HepG2 (cell line): Measurements from ENCODE around the gene RECQL5. TPM values are rescaled to one million over a fixed set of nuclear protein-coding genes. Genes with fewer than 3 reads are reported as not detected.

ENCODE experiments used
- ATAC-seq: fragments of 200-7000 bp; cut with Tn5 transposase; 3 replicates; pipeline ENCODE4 v1.9.1; 2020; ENCODE audit warnings: mild to moderate bottlenecking, moderate library complexity
- BruUV-seq: library from RNA; stranded (reverse); fragments of 400-500 nt; replicated peaks from 2 replicates; lab custom pipeline; 2021; lab: Mats Ljungman, UMichigan
- CTCF ChIA-PET: fragments of 300-600 bp; formaldehyde crosslinking; extraction: SDS; loops from one replicate; lab custom pipeline; 2021; ENCODE audit warnings: low total read pairs, inconsistent platforms, low intra/inter-chr PET ratio; lab: Yijun Ruan, JAX
- POLR2A ChIA-PET: fragments of 350-600 bp; sonication (Branson Sonifier 250); formaldehyde crosslinking; loops from one replicate; lab custom pipeline; 2020; ENCODE audit warnings: antibody characterized with exemption, inconsistent platforms; lab: Yijun Ruan, JAX
- DNase-seq: peaks from one replicate; pipeline ENCODE4 v3.0.0-alpha.2; 2015; ENCODE audit warnings: low spot score
- FAIRE-seq: peaks from 3 replicates; lab custom pipeline; 2011; peaks lifted over from hg19 to GRCh38; lab: Jason Lieb, UNC
- H2AFZ ChIP-seq: one replicate; pipeline ENCODE4 v1.6.1; 2011; ENCODE audit warnings: low read length, inconsistent platforms
- H3K27ac ChIP-seq: fragments of 300-600 bp; 3 replicates; pipeline ENCODE4 v1.8.0; 2011; ENCODE audit warnings: mixed run types, mild to moderate bottlenecking, mixed read lengths, low read length, inconsistent platforms; ENCODE audit not compliant: insufficient read depth; ENCODE audit errors: extremely low read length
- H3K27me3 ChIP-seq, 2 experiments: fragments of 200-600 bp in 1 of 2; 2 replicates in 1 of 2; 3 replicates in 1 of 2; pipeline versions ENCODE4 v1.6.0 to v1.8.0; 2011; ENCODE audit warnings: low read length in 2 of 2, mild to moderate bottlenecking in 2 of 2, moderate library complexity in 2 of 2, inconsistent platforms in 1 of 2; ENCODE audit not compliant: insufficient read depth in 2 of 2, control insufficient read depth in 1 of 2
- H3K36me3 ChIP-seq, 2 experiments: fragments of 200-600 bp in 1 of 2; replicated peaks in 1 of 2; 2 replicates in 1 of 2; 3 replicates in 1 of 2; pipeline versions ENCODE4 v1.5.1 to v1.8.0; 2011; ENCODE audit warnings: low read length in 2 of 2, inconsistent platforms in 1 of 2; ENCODE audit not compliant: insufficient read depth in 2 of 2, control insufficient read depth in 1 of 2
- H3K4me1 ChIP-seq: 2 replicates; pipeline ENCODE4 v1.5.1; 2012; ENCODE audit warnings: low read length, inconsistent platforms; ENCODE audit not compliant: insufficient read depth
- H3K4me2 ChIP-seq: 2 replicates; pipeline ENCODE4 v1.6.0; 2011; ENCODE audit warnings: low read depth, low read length, inconsistent platforms
- H3K4me3 ChIP-seq, 3 experiments: fragments of 200-600 bp in 1 of 3; sonication (generic), shearing (Covaris generic) in 1 of 3; replicated peaks in 1 of 3; 2 replicates each; pipeline ENCODE4 v1.5.1; 2011 to 2016; ENCODE audit warnings: low read length in 3 of 3, inconsistent platforms in 2 of 3, low read depth in 2 of 3, mild to moderate bottlenecking in 2 of 3, control low read depth in 1 of 3, mixed read lengths in 1 of 3; ENCODE audit not compliant: insufficient read depth in 1 of 3
- H3K79me2 ChIP-seq: one replicate; pipeline ENCODE4 v1.6.1; 2011; ENCODE audit warnings: low read length, inconsistent platforms; ENCODE audit not compliant: insufficient read depth
- H3K9ac ChIP-seq: 2 replicates; pipeline ENCODE4 v1.6.0; 2011; ENCODE audit warnings: mild to moderate bottlenecking, low read depth, low read length, inconsistent platforms; ENCODE audit not compliant: insufficient read depth
- H3K9me3 ChIP-seq: 2 replicates; pipeline ENCODE4 v1.5.1; 2012; ENCODE audit warnings: mild to moderate bottlenecking, low read length
- H4K20me1 ChIP-seq: 2 replicates; pipeline ENCODE4 v1.6.0; 2011; ENCODE audit warnings: inconsistent platforms, mild to moderate bottlenecking, low read length, moderate library complexity; ENCODE audit not compliant: insufficient read depth
- AGO2 ChIP-seq: fragments of 200-400 bp; formaldehyde crosslinking; optimal IDR thresholded peaks from 2 replicates; pipeline ENCODE3; 2017; ENCODE audit warnings: mild to moderate bottlenecking, low read depth, low read length, moderate library complexity
- CTCF ChIP-seq: sonication (generic); formaldehyde crosslinking; IDR thresholded peaks from 2 replicates; pipeline ENCODE4 v1.5.0; 2020; ENCODE audit warnings: mild to moderate bottlenecking, missing genetic modification reagents, moderate library complexity
- KDM6A ChIP-seq: IDR thresholded peaks from 2 replicates; pipeline ENCODE4 v1.6.1; 2016; ENCODE audit warnings: low read depth
- POLR2A ChIP-seq, 2 experiments: IDR thresholded peaks; 2 replicates each; pipeline ENCODE4 v1.6.1; 2011; ENCODE audit warnings: low read depth in 2 of 2, low read length in 2 of 2, mild to moderate bottlenecking in 1 of 2, moderate library complexity in 1 of 2; ENCODE audit not compliant: insufficient read depth in 1 of 2
- ZNF224 ChIP-seq: sonication (generic); formaldehyde crosslinking; IDR thresholded peaks from 2 replicates; pipeline ENCODE4 v1.5.0; 2020; ENCODE audit warnings: mild to moderate bottlenecking, missing genetic modification reagents
- WGBS: methylation state at CpG from one replicate; pipeline ENCODE4 v1.1.6; 2017; ENCODE audit warnings: low lambda C conversion rate; 5-methylcytosine and 5-hydroxymethylcytosine counted together
- in situ Hi-C: cut with HindIII; loops from 2 replicates; pipeline ENCODE4 v1.10.0; 2017; ENCODE audit warnings: low pct_unique_long_range_greater_than_20kb; ENCODE audit not compliant: extremely low pct_ligation_motif_present
- intact Hi-C: fragments of 100-400 bp; cut with micrococcal nuclease; formaldehyde crosslinking; loops from one replicate; pipeline ENCODE4 v1.10.0; 2022; ENCODE audit not compliant: unreplicated experiment
- polyA plus RNA-seq, 8 experiments: library from polyadenylated mRNA; depleted of rRNA in 3 of 8; stranded (reverse) in 7 of 8; unstranded in 1 of 8; fragments of >200 nt; fragmentation: Illumina TruSeq in 4 of 8; extraction: Trizol in 4 of 8; gene quantifications; 2 replicates each; pipeline versions ENCODE4 v1.2.1 to v1.2.3, GENCODE V29; 2011 to 2016; ENCODE audit warnings: low read depth in 4 of 8, missing spikeins in 1 of 8, mixed read lengths in 1 of 8; ENCODE audit not compliant: insufficient read depth in 1 of 8
- total RNA-seq, 5 experiments: library from RNA; depleted of rRNA; stranded (reverse); fragments of >200 nt; fragmentation: Illumina TruSeq; extraction: Trizol; gene quantifications; 2 replicates each; pipeline ENCODE4 v1.2.3, GENCODE V29; 2016; ENCODE audit warnings: low read depth in 1 of 5

The RECQL5 gene
- total and polyA plus RNA-seq, 2 of the 13 experiments (the other 11 are each of a cell fraction or from before 2014, with no cell fraction given) = 27.7 to 32.0 TPM

- Histone ChIP-seq H4K20me1 (no peaks in the 10 kb centered on the region), H3K4me1 (no peaks in the 10 kb centered on the region), H3K27me3 (no peaks in the 10 kb centered on the region), H3K9me3 (no peaks in the 10 kb centered on the region), H3K27ac (no peak overlapping the region), H3K4me3 (no peak overlapping the region), H3K36me3 (peaks cover 43 to 65% of the 10 kb centered on the region in 2 experiments), H2AFZ (no peak overlapping the region), H3K4me2 (no peak overlapping the region), H3K79me2 (no peaks in the 10 kb centered on the region), H3K9ac (no peak overlapping the region)
- ChIA-PET CTCF (no interaction called here), POLR2A (interaction anchor here (0.8 to 1.3 kb wide), 2 partner anchors 41 to 74 kb away, joined by 3 read pairs; no protein-coding TSS in a partner anchor)
- in situ Hi-C loops = no loop called here
- no peak for DNase-seq
- no TSS peak for BruUV-seq
- no peak for FAIRE-seq
- peak; percentile 2 for TF ChIP-seq AGO2
- peak in 1 of 2 experiments; percentile 24; a peak in 1 of 4 replicates for TF ChIP-seq POLR2A (IDR thresholded peaks at IDR 0.05; ENCODE audit: insufficient read depth in 1 of 2, low read depth in 2 of 2, low read length in 2 of 2)
- TF ChIP-seq CTCF (CRISPR knock-in tag) = peak; percentile 21; the same call in 1 of the 2 replicates
- TF ChIP-seq ZNF224 (CRISPR knock-in tag) = no peak
- no peak for TF ChIP-seq KDM6A (CRISPR knock-in tag)
- WGBS = 92% methylated on average over 20 of the region's 20 CpGs
- intact Hi-C loops = no loop called here
- ATAC-seq = no peak
These were observed 39.2 kb upstream of the RECQL5 start for GRCh38 chr17:75706042-75706728.
